SK-N-SH (cell line): ENCODE data around the gene BTF3.

ENCODE experiments used
- EP300 ChIP-seq, 2 experiments: IDR thresholded peaks; 2 replicates each; pipeline versions ENCODE4 v1.4.0 to v1.6.1; 2012; ENCODE audit warnings: borderline replicate concordance in 1 of 2, low read depth in 1 of 2, low read length in 1 of 2
- MXI1 ChIP-seq: IDR thresholded peaks from 2 replicates; pipeline ENCODE4 v1.6.1; 2012; ENCODE audit warnings: mild to moderate bottlenecking, low read depth, low read length, improper control_type of control experiment
- YY1 ChIP-seq: IDR thresholded peaks from 2 replicates; pipeline ENCODE4 v1.4.0; 2012; ENCODE audit warnings: low read depth, mild to moderate bottlenecking
- TF ChIP-seq, protein P1 (sequence below): IDR thresholded peaks from 2 replicates; pipeline ENCODE4 v1.6.1; 2012; ENCODE audit warnings: mild to moderate bottlenecking, low read depth, low read length, moderate library complexity
- TF ChIP-seq, protein P2 (sequence below): fragments of 200-600 bp; sonication (generic); IDR thresholded peaks from 2 replicates; pipeline ENCODE4 v1.6.1; 2017; ENCODE audit warnings: antibody characterized with exemption, mild to moderate bottlenecking, moderate library complexity

DNA sequence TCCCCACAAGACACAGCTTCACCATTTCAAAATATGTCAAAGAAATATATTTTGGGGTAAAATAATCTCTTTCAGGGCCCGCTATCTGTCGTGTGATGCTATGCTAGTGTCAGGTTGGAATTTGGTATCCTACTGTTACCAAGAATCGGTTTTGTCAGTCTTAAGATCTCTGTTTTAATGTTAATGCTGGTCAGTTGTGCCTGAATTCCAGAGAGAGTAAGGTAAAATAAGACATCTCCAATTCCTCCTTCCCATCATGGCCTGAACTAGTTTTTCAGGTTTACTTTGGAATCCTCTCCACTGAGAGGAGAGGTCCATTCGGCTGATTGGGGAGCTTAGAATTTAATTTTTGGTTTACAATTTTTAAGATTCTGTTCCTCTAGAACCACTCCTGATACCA is 10.4 kb upstream of the BTF3 start:
- TF ChIP-seq YY1 (no peak), EP300 (IDR thresholded peaks at IDR 0.05; ENCODE audit: borderline replicate concordance in 1 of 2, low read depth in 1 of 2, low read length in 1 of 2) (no peak), MXI1 (no peak)
- TF ChIP-seq, protein P1, sequence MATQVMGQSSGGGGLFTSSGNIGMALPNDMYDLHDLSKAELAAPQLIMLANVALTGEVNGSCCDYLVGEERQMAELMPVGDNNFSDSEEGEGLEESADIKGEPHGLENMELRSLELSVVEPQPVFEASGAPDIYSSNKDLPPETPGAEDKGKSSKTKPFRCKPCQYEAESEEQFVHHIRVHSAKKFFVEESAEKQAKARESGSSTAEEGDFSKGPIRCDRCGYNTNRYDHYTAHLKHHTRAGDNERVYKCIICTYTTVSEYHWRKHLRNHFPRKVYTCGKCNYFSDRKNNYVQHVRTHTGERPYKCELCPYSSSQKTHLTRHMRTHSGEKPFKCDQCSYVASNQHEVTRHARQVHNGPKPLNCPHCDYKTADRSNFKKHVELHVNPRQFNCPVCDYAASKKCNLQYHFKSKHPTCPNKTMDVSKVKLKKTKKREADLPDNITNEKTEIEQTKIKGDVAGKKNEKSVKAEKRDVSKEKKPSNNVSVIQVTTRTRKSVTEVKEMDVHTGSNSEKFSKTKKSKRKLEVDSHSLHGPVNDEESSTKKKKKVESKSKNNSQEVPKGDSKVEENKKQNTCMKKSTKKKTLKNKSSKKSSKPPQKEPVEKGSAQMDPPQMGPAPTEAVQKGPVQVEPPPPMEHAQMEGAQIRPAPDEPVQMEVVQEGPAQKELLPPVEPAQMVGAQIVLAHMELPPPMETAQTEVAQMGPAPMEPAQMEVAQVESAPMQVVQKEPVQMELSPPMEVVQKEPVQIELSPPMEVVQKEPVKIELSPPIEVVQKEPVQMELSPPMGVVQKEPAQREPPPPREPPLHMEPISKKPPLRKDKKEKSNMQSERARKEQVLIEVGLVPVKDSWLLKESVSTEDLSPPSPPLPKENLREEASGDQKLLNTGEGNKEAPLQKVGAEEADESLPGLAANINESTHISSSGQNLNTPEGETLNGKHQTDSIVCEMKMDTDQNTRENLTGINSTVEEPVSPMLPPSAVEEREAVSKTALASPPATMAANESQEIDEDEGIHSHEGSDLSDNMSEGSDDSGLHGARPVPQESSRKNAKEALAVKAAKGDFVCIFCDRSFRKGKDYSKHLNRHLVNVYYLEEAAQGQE: no peak
- TF ChIP-seq, protein P2, sequence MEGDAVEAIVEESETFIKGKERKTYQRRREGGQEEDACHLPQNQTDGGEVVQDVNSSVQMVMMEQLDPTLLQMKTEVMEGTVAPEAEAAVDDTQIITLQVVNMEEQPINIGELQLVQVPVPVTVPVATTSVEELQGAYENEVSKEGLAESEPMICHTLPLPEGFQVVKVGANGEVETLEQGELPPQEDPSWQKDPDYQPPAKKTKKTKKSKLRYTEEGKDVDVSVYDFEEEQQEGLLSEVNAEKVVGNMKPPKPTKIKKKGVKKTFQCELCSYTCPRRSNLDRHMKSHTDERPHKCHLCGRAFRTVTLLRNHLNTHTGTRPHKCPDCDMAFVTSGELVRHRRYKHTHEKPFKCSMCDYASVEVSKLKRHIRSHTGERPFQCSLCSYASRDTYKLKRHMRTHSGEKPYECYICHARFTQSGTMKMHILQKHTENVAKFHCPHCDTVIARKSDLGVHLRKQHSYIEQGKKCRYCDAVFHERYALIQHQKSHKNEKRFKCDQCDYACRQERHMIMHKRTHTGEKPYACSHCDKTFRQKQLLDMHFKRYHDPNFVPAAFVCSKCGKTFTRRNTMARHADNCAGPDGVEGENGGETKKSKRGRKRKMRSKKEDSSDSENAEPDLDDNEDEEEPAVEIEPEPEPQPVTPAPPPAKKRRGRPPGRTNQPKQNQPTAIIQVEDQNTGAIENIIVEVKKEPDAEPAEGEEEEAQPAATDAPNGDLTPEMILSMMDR: no peak
